CD4-positive, alpha-beta T cell treated with Interleukin-10 for 1 hour (primary cell): ENCODE results near the gene CLCA4.

Experiments used
- DNase-seq: peaks from one replicate; pipeline ENCODE4 v3.0.0-alpha.2; 2020

CLCA4 gene

DNA sequence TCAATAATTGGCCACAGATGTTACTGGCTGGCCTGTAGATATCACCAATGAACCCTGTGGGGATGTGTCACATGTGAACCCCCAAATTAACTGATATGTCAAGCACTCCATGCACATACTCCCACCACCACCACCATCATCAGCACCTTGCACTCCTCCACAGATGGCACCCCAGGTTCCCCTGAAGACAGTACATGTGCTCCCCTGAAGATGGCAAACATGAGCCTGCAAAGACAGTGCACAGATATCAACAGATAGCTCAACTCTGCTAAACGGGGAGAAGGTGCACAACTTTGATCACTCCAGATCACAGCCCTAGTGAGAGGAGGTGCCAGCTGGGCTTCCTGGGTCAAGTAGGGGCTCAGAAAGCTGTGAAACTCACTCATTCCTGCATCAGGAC is 74.4 kb downstream of the CLCA4 start:
- no peak for DNase-seq
